ENCODE measurements around the gene BCAM. TPM values are rescaled to one million over a fixed set of nuclear protein-coding genes. Genes with fewer than 3 reads are reported as not detected.

Gene BCAM
- total and polyA plus RNA-seq, 10 of the 15 experiments (the other 5 are each of a cell fraction or from before 2014, with no cell fraction given), result 0.10 to 0.64 TPM; not detected in 8

GRCh38 chr19:44863990-44864389 lies 55.1 kb downstream of the BCAM start:
- Histone ChIP-seq H3K4me3 (no peak overlapping the region), H3K9me3 (replicated peaks; ENCODE audit: control insufficient read depth, insufficient read depth, low read length) (no peaks in the 10 kb centered on the region), H4K20me1 (ENCODE audit: control insufficient read depth, insufficient read depth) (no peaks in the 10 kb centered on the region), H3K36me3 (ENCODE audit: control insufficient read depth in 2 of 2, insufficient read depth in 2 of 2, low read length in 1 of 2) (no peaks in the 10 kb centered on the region), H2AFZ (ENCODE audit: control insufficient read depth, low read depth, low read length) (no peak overlapping the region), H3K4me2 (ENCODE audit: control insufficient read depth, insufficient read depth) (no peak overlapping the region), H3K9ac (ENCODE audit: control insufficient read depth, insufficient read depth, low read length) (no peak overlapping the region), H3K4me1 (ENCODE audit: control insufficient read depth, insufficient read depth, low read length) (no peaks in the 10 kb centered on the region), H3K27me3 (replicated peaks in 1 of 2; ENCODE audit: control insufficient read depth in 2 of 2, insufficient read depth in 2 of 2, low read length in 1 of 2) (no peaks in the 10 kb centered on the region), H3K27ac (ENCODE audit: control insufficient read depth, insufficient read depth) (no peak overlapping the region), H3K79me2 (ENCODE audit: control insufficient read depth, insufficient read depth, low read length) (no peaks in the 10 kb centered on the region)
- SMC1A ChIA-PET (ENCODE audit: uncharacterized antibody, unreplicated experiment), result no interaction called here
- 0% methylated on average over 2 of the region's 2 CpGs for WGBS (ENCODE audit: insufficient coverage, insufficient replicate concordance, low lambda C conversion rate, missing lambda C conversion rate)
- no peak for FAIRE-seq
- no TSS peak for BruUV-seq (replicated peaks)
- in situ Hi-C loops (cut with MboI), result no loop called here
- intact Hi-C loops (cut with micrococcal nuclease; ENCODE audit: unreplicated experiment), result no loop called here
- POLR2A ChIA-PET, result interaction anchor here (0.7 kb wide), 1 partner anchor 34 kb away, joined by 3 read pairs; no protein-coding TSS in a partner anchor
- TF ChIP-seq PBX3 (IDR thresholded peaks at IDR 0.05; ENCODE audit: insufficient replicate concordance, low read depth, low read length) (no peak), MYB (IDR thresholded peaks at IDR 0.05; ENCODE audit: borderline replicate concordance, low read depth, low read length) (no peak), EGR1 (IDR thresholded peaks at IDR 0.05; ENCODE audit: borderline replicate concordance in 1 of 2, low read depth in 2 of 2, low read length in 2 of 2) (no peak), IKZF2 (IDR thresholded peaks at IDR 0.05) (no peak), KLF5 (IDR thresholded peaks at IDR 0.05; ENCODE audit: partially characterized antibody) (no peak), PML (IDR thresholded peaks at IDR 0.05; ENCODE audit: low read length) (no peak)
- RAD21 ChIA-PET (ENCODE audit: unreplicated experiment), result no interaction called here
- no peak for DNase-seq (ENCODE audit: low read depth, low spot score)
- no peak for ATAC-seq
- CTCF ChIA-PET, result interaction anchor here (0.7 kb wide), 2 partner anchors 17 to 151 kb away, joined by 3 read pairs; no protein-coding TSS in a partner anchor
